Ishikawa (cell line): ENCODE results near the gene TNS3.

Experiments used
- CEBPB ChIP-seq: IDR thresholded peaks from 2 replicates; pipeline ENCODE4 v1.6.1; 2012
- CREB1 ChIP-seq: IDR thresholded peaks from 2 replicates; pipeline ENCODE4 v1.6.1; 2012; ENCODE audit warnings: low read depth
- EGR1 ChIP-seq: IDR thresholded peaks from 2 replicates; pipeline ENCODE4 v1.6.1; 2012
- EP300 ChIP-seq: IDR thresholded peaks from 2 replicates; pipeline ENCODE4 v1.6.1; 2012; ENCODE audit warnings: borderline replicate concordance
- FOXM1 ChIP-seq: IDR thresholded peaks from 2 replicates; pipeline ENCODE4 v1.6.1; 2012; ENCODE audit warnings: low read depth, borderline replicate concordance
- NFIC ChIP-seq: IDR thresholded peaks from 2 replicates; pipeline ENCODE4 v1.6.1; 2012
- RAD21 ChIP-seq: IDR thresholded peaks from 2 replicates; pipeline ENCODE4 v1.6.1; 2012; ENCODE audit warnings: low read depth
- TAF1 ChIP-seq: IDR thresholded peaks from 2 replicates; pipeline ENCODE4 v1.6.1; 2012; ENCODE audit warnings: low read depth, mild to moderate bottlenecking
- TCF12 ChIP-seq: IDR thresholded peaks from 2 replicates; pipeline ENCODE4 v1.6.1; 2012; ENCODE audit warnings: low read depth
- TEAD4 ChIP-seq: IDR thresholded peaks from 2 replicates; pipeline ENCODE4 v1.6.1; 2012
- YY1 ChIP-seq: IDR thresholded peaks from 2 replicates; pipeline ENCODE4 v1.6.1; 2012; ENCODE audit warnings: low read depth
- ZBTB7A ChIP-seq: IDR thresholded peaks from 2 replicates; pipeline ENCODE4 v1.6.1; 2012; ENCODE audit warnings: low read depth
- TF ChIP-seq, protein P1 (sequence below): IDR thresholded peaks from 2 replicates; pipeline ENCODE4 v1.6.1; 2012
- TF ChIP-seq, protein P2 (sequence below): IDR thresholded peaks from 2 replicates; pipeline ENCODE4 v1.6.1; 2012; ENCODE audit warnings: low read depth, mild to moderate bottlenecking
- TF ChIP-seq, protein P3 (sequence below): IDR thresholded peaks from 2 replicates; pipeline ENCODE4 v1.6.1; 2012

The TNS3 gene

GRCh38 chr7:47244692-47245091 is 337.2 kb downstream of the TNS3 start:
- TF ChIP-seq ZBTB7A: no peak
- no peak for TF ChIP-seq EP300
- TF ChIP-seq EGR1: no peak
- TF ChIP-seq, protein P1, sequence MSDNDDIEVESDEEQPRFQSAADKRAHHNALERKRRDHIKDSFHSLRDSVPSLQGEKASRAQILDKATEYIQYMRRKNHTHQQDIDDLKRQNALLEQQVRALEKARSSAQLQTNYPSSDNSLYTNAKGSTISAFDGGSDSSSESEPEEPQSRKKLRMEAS: no peak
- TF ChIP-seq, protein P2, sequence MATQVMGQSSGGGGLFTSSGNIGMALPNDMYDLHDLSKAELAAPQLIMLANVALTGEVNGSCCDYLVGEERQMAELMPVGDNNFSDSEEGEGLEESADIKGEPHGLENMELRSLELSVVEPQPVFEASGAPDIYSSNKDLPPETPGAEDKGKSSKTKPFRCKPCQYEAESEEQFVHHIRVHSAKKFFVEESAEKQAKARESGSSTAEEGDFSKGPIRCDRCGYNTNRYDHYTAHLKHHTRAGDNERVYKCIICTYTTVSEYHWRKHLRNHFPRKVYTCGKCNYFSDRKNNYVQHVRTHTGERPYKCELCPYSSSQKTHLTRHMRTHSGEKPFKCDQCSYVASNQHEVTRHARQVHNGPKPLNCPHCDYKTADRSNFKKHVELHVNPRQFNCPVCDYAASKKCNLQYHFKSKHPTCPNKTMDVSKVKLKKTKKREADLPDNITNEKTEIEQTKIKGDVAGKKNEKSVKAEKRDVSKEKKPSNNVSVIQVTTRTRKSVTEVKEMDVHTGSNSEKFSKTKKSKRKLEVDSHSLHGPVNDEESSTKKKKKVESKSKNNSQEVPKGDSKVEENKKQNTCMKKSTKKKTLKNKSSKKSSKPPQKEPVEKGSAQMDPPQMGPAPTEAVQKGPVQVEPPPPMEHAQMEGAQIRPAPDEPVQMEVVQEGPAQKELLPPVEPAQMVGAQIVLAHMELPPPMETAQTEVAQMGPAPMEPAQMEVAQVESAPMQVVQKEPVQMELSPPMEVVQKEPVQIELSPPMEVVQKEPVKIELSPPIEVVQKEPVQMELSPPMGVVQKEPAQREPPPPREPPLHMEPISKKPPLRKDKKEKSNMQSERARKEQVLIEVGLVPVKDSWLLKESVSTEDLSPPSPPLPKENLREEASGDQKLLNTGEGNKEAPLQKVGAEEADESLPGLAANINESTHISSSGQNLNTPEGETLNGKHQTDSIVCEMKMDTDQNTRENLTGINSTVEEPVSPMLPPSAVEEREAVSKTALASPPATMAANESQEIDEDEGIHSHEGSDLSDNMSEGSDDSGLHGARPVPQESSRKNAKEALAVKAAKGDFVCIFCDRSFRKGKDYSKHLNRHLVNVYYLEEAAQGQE: no peak
- no peak for TF ChIP-seq NFIC
- no peak for TF ChIP-seq TCF12
- TF ChIP-seq RAD21: no peak
- TF ChIP-seq CEBPB: no peak
- no peak for TF ChIP-seq CREB1
- TF ChIP-seq FOXM1: no peak
- TF ChIP-seq, protein P3, sequence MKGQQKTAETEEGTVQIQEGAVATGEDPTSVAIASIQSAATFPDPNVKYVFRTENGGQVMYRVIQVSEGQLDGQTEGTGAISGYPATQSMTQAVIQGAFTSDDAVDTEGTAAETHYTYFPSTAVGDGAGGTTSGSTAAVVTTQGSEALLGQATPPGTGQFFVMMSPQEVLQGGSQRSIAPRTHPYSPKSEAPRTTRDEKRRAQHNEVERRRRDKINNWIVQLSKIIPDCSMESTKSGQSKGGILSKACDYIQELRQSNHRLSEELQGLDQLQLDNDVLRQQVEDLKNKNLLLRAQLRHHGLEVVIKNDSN: no peak
- no peak for TF ChIP-seq TEAD4
- no peak for TF ChIP-seq YY1
- TF ChIP-seq TAF1: no peak

- TF ChIP-seq, protein P3: no peak
- TF ChIP-seq RAD21 (no peak), CEBPB (no peak), FOXM1 (no peak), TEAD4 (no peak), EP300 (no peak), NFIC (no peak), TAF1 (no peak), ZBTB7A (no peak), YY1 (no peak)
These were observed 340.5 kb downstream of the TNS3 start for GRCh38 chr7:47241112-47242065.

GRCh38 chr7:47239931-47240421 is 341.9 kb downstream of the TNS3 start:
- TF ChIP-seq, protein P1: no peak
- no peak for TF ChIP-seq CEBPB
- no peak for TF ChIP-seq FOXM1
- TF ChIP-seq RAD21: no peak
- no peak for TF ChIP-seq CREB1
- no peak for TF ChIP-seq ZBTB7A
- TF ChIP-seq EGR1: no peak
- TF ChIP-seq NFIC: no peak
- TF ChIP-seq, protein P3: no peak
- no peak for TF ChIP-seq YY1
- TF ChIP-seq EP300: no peak
- TF ChIP-seq, protein P2: no peak
- TF ChIP-seq TAF1: no peak
- no peak for TF ChIP-seq TCF12
- TF ChIP-seq TEAD4: no peak

GRCh38 chr7:47239034-47239433 is 342.9 kb downstream of the TNS3 start:
- no peak for TF ChIP-seq RAD21
- TF ChIP-seq, protein P1: no peak
